Natural killer cell (primary cell): Measurements from ENCODE around the gene PAM. TPM values are rescaled to one million over a fixed set of nuclear protein-coding genes. Genes with fewer than 3 reads are reported as not detected.

Experiments
- ATAC-seq, 3 donors: fragments of 150-1000 bp in 2 of 3; fragments of 200-7000 bp in 1 of 3; cut with Tn5 transposase; 1 replicate in 1 of 3; 2 replicates in 2 of 3; pipeline ENCODE4 v1.10.0; 2021; ENCODE audit warnings: mild to moderate bottlenecking in 2 of 3, moderate library complexity in 2 of 3
- DNase-seq, 2 donors: peaks; one replicate each; pipeline versions ENCODE4 v3.0.0 to v3.0.0-alpha.2; 2013 to 2021; ENCODE audit warnings: mixed read lengths in 1 of 2
- H3K27ac ChIP-seq: one replicate; pipeline ENCODE4 v1.5.1; 2013; ENCODE audit warnings: mild to moderate bottlenecking, low read length
- H3K27me3 ChIP-seq: one replicate; pipeline ENCODE4 v1.6.1; 2013; ENCODE audit warnings: low read length; ENCODE audit not compliant: control insufficient read depth, insufficient read depth
- H3K36me3 ChIP-seq: one replicate; pipeline ENCODE4 v1.6.1; 2013; ENCODE audit warnings: low read length; ENCODE audit not compliant: control insufficient read depth, insufficient read depth
- H3K4me1 ChIP-seq: one replicate; pipeline ENCODE4 v1.6.1; 2013; ENCODE audit warnings: low read length; ENCODE audit not compliant: control insufficient read depth, insufficient read depth
- H3K4me3 ChIP-seq: one replicate; pipeline ENCODE4 v1.5.1; 2013; ENCODE audit warnings: low read length
- H3K9me3 ChIP-seq: one replicate; pipeline ENCODE4 v1.6.1; 2013; ENCODE audit warnings: low read length; ENCODE audit not compliant: control insufficient read depth, insufficient read depth
- H3K27ac Mint-ChIP-seq, 2 donors: one replicate each; pipeline ENCODE4 v1.8.0; 2022; ENCODE audit warnings: mild to moderate bottlenecking in 2 of 2, mixed read lengths in 2 of 2, moderate library complexity in 1 of 2
- H3K27me3 Mint-ChIP-seq, 2 donors: one replicate each; pipeline ENCODE4 v1.8.0; 2022; ENCODE audit warnings: low read depth in 2 of 2, mixed read lengths in 2 of 2
- H3K36me3 Mint-ChIP-seq: one replicate; pipeline ENCODE4 v1.8.0; 2022; ENCODE audit warnings: mixed read lengths
- H3K4me1 Mint-ChIP-seq, 2 donors: one replicate each; pipeline ENCODE4 v1.8.0; 2022; ENCODE audit warnings: mixed read lengths in 2 of 2
- H3K4me3 Mint-ChIP-seq: one replicate; pipeline ENCODE4 v1.8.0; 2022; ENCODE audit warnings: mild to moderate bottlenecking, moderate library complexity, mixed read lengths
- H3K9me3 Mint-ChIP-seq, 2 donors: one replicate each; pipeline ENCODE4 v1.8.0; 2022; ENCODE audit warnings: mixed read lengths in 2 of 2
- CTCF ChIP-seq: fragments of 200-600 bp; IDR thresholded peaks from one replicate; pipeline ENCODE4 v1.8.0; 2022; ENCODE audit warnings: antibody characterized with exemption
- WGBS: methylation state at CpG from one replicate; pipeline ENCODE4 v1.1.7; 2013; ENCODE audit warnings: missing lambda C conversion rate; ENCODE audit not compliant: insufficient coverage; 5-methylcytosine and 5-hydroxymethylcytosine counted together
- intact Hi-C: fragments of 100-400 bp; cut with micrococcal nuclease; formaldehyde crosslinking; loops from one replicate; pipeline ENCODE4 v1.14.2; 2022
- total RNA-seq, 4 donors: library from RNA; stranded (reverse); fragments of 120-200 nt in 1 of 4; gene quantifications; one replicate each; pipeline versions ENCODE4 v1.2.3 to v1.2.4, GENCODE V29; 2013 to 2022

The PAM gene
- total RNA-seq, 3 donors from 2014 or later (not counting 1 experiment from before 2014, with no cell fraction given) = 67.6 to 79.9 (median 75.3) TPM

DNA sequence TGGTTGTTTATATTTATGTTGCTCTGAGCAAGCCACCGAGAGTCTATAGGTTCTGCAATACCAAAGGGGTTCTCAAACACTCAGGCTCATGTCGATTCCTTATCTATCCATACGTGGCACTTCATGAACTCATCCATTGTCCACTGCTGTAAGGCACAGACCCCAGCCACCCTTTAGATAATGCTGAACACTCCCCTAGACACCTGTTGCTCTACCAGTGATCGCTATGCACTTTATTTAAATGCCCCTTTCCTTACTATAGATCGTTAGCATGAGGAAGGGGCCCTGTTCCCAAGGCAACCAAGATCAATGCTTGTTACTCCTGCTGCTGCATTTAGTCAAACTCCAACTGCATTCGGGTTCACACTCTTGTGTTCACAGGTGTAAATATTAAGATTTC is 171.9 kb downstream of the PAM start:
- Histone ChIP-seq H3K27me3 (no peaks in the 10 kb centered on the region), H3K27ac (no peak overlapping the region), H3K36me3 (peaks cover 15% of the 10 kb centered on the region), H3K4me3 (no peak overlapping the region), H3K9me3 (no peaks in the 10 kb centered on the region), H3K4me1 (no peaks in the 10 kb centered on the region)
- 97% methylated on average over 6 of the region's 6 CpGs for WGBS
- intact Hi-C loops = no loop called here
- H3K36me3 Mint-ChIP-seq = peaks cover 10% of the 10 kb centered on the region
- DNase-seq (no peak), ATAC-seq (no peak)
- peaks cover 4 to 12% of the 10 kb centered on the region in 2 donors for H3K4me1 Mint-ChIP-seq
- TF ChIP-seq CTCF = no peak
- no peaks in the 10 kb centered on the region for H3K27me3 Mint-ChIP-seq
- no peak overlapping the region for H3K4me3 Mint-ChIP-seq
- H3K27ac Mint-ChIP-seq = no peak overlapping the region
- H3K9me3 Mint-ChIP-seq = no peaks in the 10 kb centered on the region

DNA sequence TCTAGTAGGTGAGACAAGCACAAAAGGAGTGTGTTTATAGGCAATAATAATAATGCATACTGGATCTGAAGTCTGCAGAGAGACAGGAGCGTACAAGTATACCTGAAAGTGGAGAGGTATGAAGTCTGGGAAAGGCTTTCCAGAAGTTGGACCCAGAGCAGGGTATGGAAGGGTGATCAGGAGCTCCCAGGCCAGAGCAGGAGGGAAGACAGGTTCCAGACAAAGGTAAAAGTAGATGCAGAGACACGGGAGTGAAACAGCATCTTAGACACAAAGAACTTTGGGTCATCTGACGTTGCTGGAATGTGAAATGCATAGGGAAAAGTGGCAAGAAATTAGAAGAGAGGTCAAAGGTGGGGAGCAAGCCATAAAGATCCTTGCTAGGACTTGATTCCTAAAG is 175.1 kb downstream of the PAM start:
- Histone ChIP-seq H3K4me1 (no peaks in the 10 kb centered on the region), H3K9me3 (no peaks in the 10 kb centered on the region), H3K4me3 (no peak overlapping the region), H3K27ac (no peak overlapping the region), H3K27me3 (no peaks in the 10 kb centered on the region), H3K36me3 (peaks cover 12% of the 10 kb centered on the region)
- no peaks in the 10 kb centered on the region for H3K9me3 Mint-ChIP-seq
- H3K4me3 Mint-ChIP-seq = no peak overlapping the region
- H3K36me3 Mint-ChIP-seq = peaks cover 10% of the 10 kb centered on the region
- no peak for TF ChIP-seq CTCF
- no peak overlapping the region for H3K27ac Mint-ChIP-seq
- ATAC-seq = no peak
- H3K4me1 Mint-ChIP-seq = peaks cover 4 to 17% of the 10 kb centered on the region in 2 donors
- DNase-seq = no peak
- 89% methylated on average over 3 of the region's 3 CpGs for WGBS
- intact Hi-C loops = no loop called here
- no peaks in the 10 kb centered on the region for H3K27me3 Mint-ChIP-seq

DNA sequence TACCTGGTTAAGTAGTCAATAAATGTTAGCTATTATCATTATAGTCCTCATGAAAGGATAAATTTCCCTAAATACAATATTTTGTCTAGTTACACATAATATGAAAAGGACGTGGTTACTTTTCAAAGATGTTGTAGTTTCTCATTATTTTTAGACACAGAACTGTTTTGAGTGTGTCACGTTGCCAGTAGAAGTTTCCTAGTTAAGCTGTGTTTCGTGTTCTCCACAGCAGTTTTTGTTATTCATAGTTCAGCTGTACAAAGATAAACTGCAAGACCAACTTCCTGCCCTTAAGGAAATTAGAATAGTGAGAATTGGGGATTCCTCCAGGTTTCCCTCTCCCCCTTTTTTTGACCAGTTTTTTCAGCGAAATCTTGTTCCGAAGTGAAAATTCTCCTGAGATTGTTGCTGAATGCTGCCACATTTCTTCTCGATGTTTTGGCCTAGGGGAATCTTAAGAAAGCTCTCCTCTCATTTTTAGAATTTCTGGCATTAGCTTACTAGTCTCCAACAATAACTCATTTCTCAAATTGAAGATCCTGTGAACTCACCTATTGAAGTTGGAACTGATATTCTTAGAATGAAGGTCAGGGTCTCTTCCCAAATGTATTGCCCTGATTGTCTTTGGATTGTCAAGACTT is 176.1 kb downstream of the PAM start:
- intact Hi-C loops = no loop called here
- H3K36me3 Mint-ChIP-seq = peaks cover 10% of the 10 kb centered on the region
- H3K27me3 Mint-ChIP-seq = no peaks in the 10 kb centered on the region
- ATAC-seq (no peak), DNase-seq (no peak)
- H3K36me3 ChIP-seq = peaks cover 11% of the 10 kb centered on the region
- peaks cover 4 to 17% of the 10 kb centered on the region in 2 donors for H3K4me1 Mint-ChIP-seq
- no peak overlapping the region for H3K4me3 ChIP-seq
- no peaks in the 10 kb centered on the region for H3K4me1 ChIP-seq
- H3K27ac Mint-ChIP-seq = peak overlapping the region in 1 of 2 donors; percentile 5
- H3K27me3 ChIP-seq = no peaks in the 10 kb centered on the region
- no peak overlapping the region for H3K4me3 Mint-ChIP-seq
- H3K9me3 ChIP-seq = no peaks in the 10 kb centered on the region
- H3K27ac ChIP-seq = no peak overlapping the region
- no peak for TF ChIP-seq CTCF
- no peaks in the 10 kb centered on the region for H3K9me3 Mint-ChIP-seq
- WGBS = 76% methylated on average over 6 of the region's 6 CpGs

DNA sequence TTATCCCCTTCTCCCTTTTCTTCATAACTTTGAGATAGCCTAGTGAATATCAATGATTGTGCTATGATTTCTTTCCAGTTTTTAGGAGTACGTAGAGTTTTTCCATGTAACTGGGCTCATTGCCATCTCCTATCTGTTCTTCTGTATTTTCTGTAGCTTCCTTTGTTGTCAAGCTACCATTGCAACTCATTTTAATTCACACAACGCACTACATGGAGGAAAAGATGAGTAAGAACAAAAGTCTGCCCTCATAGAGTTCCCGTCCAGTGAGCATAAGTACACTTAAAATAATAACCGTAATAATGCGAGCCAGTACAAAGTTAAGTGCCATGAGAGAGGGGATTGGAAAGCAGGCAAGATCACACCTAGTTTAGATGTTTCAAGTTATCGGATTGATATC is 177.7 kb downstream of the PAM start:
- Mint-ChIP-seq H3K4me1 (peaks cover 4 to 17% of the 10 kb centered on the region in 2 donors), H3K36me3 (no peaks in the 10 kb centered on the region), H3K4me3 (no peak overlapping the region), H3K9me3 (no peaks in the 10 kb centered on the region), H3K27me3 (no peaks in the 10 kb centered on the region), H3K27ac (no peak overlapping the region)
- Histone ChIP-seq H3K4me3 (no peak overlapping the region), H3K4me1 (no peaks in the 10 kb centered on the region), H3K9me3 (no peaks in the 10 kb centered on the region), H3K27ac (no peak overlapping the region), H3K27me3 (no peaks in the 10 kb centered on the region), H3K36me3 (peaks cover 2% of the 10 kb centered on the region)
- DNase-seq (no peak), ATAC-seq (no peak)
- whole genome bisulfite sequencing = 82% methylated on average over 6 of the region's 6 CpGs
- intact Hi-C loops = no loop called here
- no peak for TF ChIP-seq CTCF
